Chondrocyte (in vitro differentiated cells): ENCODE data around the gene DYNC2LI1. TPM values are rescaled to one million over a fixed set of nuclear protein-coding genes. Genes with fewer than 3 reads are reported as not detected.
A peak's percentile ranks its signal among the peaks of the same experiment; 100 is the strongest.

Source experiments
- DNase-seq: peaks from one replicate; pipeline ENCODE4 v3.0.0; 2021; ENCODE audit warnings: mixed read lengths, low spot score
- H3K27ac Mint-ChIP-seq: one replicate; pipeline ENCODE4 v1.8.0; 2021; ENCODE audit warnings: mild to moderate bottlenecking, moderate library complexity, mixed read lengths; ENCODE audit not compliant: unreplicated experiment
- H3K27me3 Mint-ChIP-seq: 2 replicates; pipeline ENCODE4 v1.8.0; 2021; ENCODE audit warnings: low read depth, mixed read lengths
- H3K36me3 Mint-ChIP-seq: 2 replicates; pipeline ENCODE4 v1.8.0; 2021; ENCODE audit warnings: low read depth, mixed read lengths
- H3K4me1 Mint-ChIP-seq: 2 replicates; pipeline ENCODE4 v1.8.0; 2021; ENCODE audit warnings: low read depth, mild to moderate bottlenecking, mixed read lengths
- H3K4me3 Mint-ChIP-seq: one replicate; pipeline ENCODE4 v1.8.0; 2021; ENCODE audit warnings: mild to moderate bottlenecking, moderate library complexity, mixed read lengths; ENCODE audit not compliant: unreplicated experiment
- H3K9me3 Mint-ChIP-seq: 2 replicates; pipeline ENCODE4 v1.8.0; 2021; ENCODE audit warnings: low read depth, mixed read lengths
- CTCF ChIP-seq: fragments of 200-600 bp; sonication (generic); IDR thresholded peaks from 2 replicates; pipeline ENCODE4 v1.5.0; 2021; ENCODE audit warnings: antibody characterized with exemption, mild to moderate bottlenecking, moderate library complexity
- total RNA-seq: library from RNA; stranded (reverse); gene quantifications from 3 replicates; pipeline ENCODE4 v1.2.1, GENCODE V29; 2021

DYNC2LI1 gene
- total RNA-seq, 1 donor from 2014 or later = 10.8 TPM

GRCh38 chr2:43729491-43730174 is 44.2 kb upstream of the DYNC2LI1 start:
- H3K27ac Mint-ChIP-seq = no peak overlapping the region
- H3K27me3 Mint-ChIP-seq = no peaks in the 10 kb centered on the region
- no peaks in the 10 kb centered on the region for H3K9me3 Mint-ChIP-seq
- DNase-seq = no peak
- H3K36me3 Mint-ChIP-seq = peaks cover 5% of the 10 kb centered on the region
- TF ChIP-seq CTCF = no peak
- H3K4me3 Mint-ChIP-seq = no peak overlapping the region
- H3K4me1 Mint-ChIP-seq = peaks cover 25% of the 10 kb centered on the region

- H3K27me3 Mint-ChIP-seq = no peaks in the 10 kb centered on the region
- no peak for TF ChIP-seq CTCF
- no peak overlapping the region for H3K27ac Mint-ChIP-seq
- H3K9me3 Mint-ChIP-seq = no peaks in the 10 kb centered on the region
- no peak overlapping the region for H3K4me3 Mint-ChIP-seq
- peaks cover 18% of the 10 kb centered on the region for H3K4me1 Mint-ChIP-seq
- peaks cover 5% of the 10 kb centered on the region for H3K36me3 Mint-ChIP-seq
- no peak for DNase-seq
These were observed 42.6 kb upstream of the DYNC2LI1 start for GRCh38 chr2:43731211-43731610.

- peak overlapping the region; percentile 89 for H3K27ac Mint-ChIP-seq
- no peaks in the 10 kb centered on the region for H3K9me3 Mint-ChIP-seq
- no peak for DNase-seq
- H3K36me3 Mint-ChIP-seq = peaks cover 3% of the 10 kb centered on the region
- no peak for TF ChIP-seq CTCF
- H3K27me3 Mint-ChIP-seq = no peaks in the 10 kb centered on the region
- H3K4me3 Mint-ChIP-seq = no peak overlapping the region
- peaks cover 25% of the 10 kb centered on the region for H3K4me1 Mint-ChIP-seq
These were observed 37.2 kb upstream of the DYNC2LI1 start for GRCh38 chr2:43736637-43737036.

GRCh38 chr2:43737097-43737854 is 36.6 kb upstream of the DYNC2LI1 start:
- Mint-ChIP-seq H3K27ac (peak overlapping the region; percentile 89), H3K4me3 (no peak overlapping the region), H3K36me3 (peaks cover 2% of the 10 kb centered on the region), H3K9me3 (no peaks in the 10 kb centered on the region), H3K4me1 (peaks cover 28% of the 10 kb centered on the region), H3K27me3 (no peaks in the 10 kb centered on the region)
- TF ChIP-seq CTCF = no peak
- no peak for DNase-seq

- no peaks in the 10 kb centered on the region for H3K9me3 Mint-ChIP-seq
- no peak for TF ChIP-seq CTCF
- H3K4me3 Mint-ChIP-seq = no peak overlapping the region
- H3K27ac Mint-ChIP-seq = peak overlapping the region; percentile 89
- no peak for DNase-seq
- peaks cover 1% of the 10 kb centered on the region for H3K36me3 Mint-ChIP-seq
- peaks cover 30% of the 10 kb centered on the region for H3K4me1 Mint-ChIP-seq
- H3K27me3 Mint-ChIP-seq = no peaks in the 10 kb centered on the region
These were observed 36.0 kb upstream of the DYNC2LI1 start for GRCh38 chr2:43737855-43738254.
